Limb (tissue), 2 donors: Measurements from ENCODE around the gene SRP9.
"Not testable (repeated sequence)": the region's sequence is repeated elsewhere in the genome, so short reads cannot be mapped to it uniquely, and the experiment has no call there.

Experiments
- DNase-seq, 2 donors: peaks; one replicate each; pipeline ENCODE4 v3.0.0-alpha.2; 2016; ENCODE audit errors: extremely low spot score in 2 of 2

SRP9 gene

DNA sequence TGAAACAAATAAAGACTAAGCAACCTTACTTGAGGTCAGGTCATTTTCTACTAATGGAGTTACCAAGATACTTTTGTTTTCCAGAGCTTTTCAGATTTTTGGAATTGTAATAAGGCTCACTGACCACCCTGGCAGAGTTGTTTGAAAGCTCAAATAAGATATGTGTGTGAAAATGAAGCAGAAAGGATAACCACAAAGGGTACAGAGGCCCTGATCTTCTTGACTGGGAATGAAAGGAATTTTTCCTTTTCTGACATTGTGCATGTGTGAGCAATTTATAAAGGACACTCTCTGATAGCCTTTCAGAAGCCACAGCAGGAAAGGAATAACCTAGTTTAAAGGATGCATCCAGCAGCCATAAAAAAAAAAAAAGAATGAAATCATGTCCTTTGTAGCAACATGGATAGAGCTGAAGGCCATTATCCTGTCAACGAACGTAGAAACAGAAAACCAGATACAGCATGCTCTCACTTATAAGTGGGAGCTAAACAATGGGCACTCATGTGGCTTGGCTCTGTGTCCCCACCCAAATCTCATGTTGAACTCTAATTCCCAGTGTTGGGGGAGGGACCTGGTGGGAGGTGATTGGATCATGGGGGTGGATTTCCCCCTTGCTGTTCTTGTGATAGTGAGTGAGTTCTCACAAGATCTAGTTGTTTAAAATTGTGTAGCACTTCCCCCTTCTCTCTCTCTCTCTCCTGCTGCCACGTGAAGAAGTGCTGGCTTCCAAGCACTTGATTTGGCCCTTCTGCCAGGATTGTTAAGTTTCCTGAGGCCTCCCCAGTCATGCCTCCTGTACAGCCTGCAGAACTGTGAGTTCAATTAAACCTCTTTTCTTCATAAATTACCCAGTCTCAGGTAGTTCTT, 3.1 kb upstream of the SRP9 start:
- DNase-seq, result no peak

DNA sequence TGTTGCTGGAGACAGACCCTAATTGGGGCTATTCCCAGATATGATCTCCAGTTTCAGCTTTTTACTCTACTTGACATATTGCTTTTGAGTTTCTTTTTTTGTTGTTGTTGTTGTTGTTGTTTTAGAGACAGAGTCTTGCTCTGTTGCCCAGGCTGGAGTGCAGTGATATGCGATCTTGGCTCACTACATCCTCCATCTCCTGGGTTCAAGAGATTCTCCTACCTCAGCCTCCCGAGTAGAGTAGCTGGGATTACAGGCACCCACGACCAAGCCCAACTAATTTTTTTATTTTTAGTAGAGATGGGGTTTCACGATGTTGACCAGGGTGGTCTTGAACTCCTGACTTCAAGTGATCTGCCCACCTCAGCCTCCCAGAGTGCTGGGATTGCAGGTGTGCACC, 1.3 kb upstream of the SRP9 start:
- DNase-seq, result no peak

GRCh38 chr1:225777058-225777582, 506 bp upstream of the SRP9 start:
- no peak for DNase-seq

DNA sequence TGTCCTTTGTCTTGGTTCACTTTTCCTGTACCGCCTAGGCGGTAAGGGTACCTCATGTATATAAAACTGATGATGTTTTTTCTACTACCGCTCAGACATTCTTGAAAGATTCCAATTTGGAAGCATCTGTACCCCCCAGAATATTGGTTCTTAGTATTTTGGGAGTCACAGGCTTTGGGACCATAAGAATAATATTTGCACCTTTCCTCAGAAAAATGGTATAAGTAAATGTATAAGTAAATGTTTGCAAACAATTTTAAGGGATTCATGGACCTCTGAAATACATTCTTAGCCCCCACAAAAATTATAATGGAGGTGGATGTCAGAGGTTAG, 677 bp downstream of the SRP9 start:
- no peak for DNase-seq

GRCh38 chr1:225779165-225779564, 1.5 kb downstream of the SRP9 start:
- not testable (repeated sequence) for DNase-seq

DNA sequence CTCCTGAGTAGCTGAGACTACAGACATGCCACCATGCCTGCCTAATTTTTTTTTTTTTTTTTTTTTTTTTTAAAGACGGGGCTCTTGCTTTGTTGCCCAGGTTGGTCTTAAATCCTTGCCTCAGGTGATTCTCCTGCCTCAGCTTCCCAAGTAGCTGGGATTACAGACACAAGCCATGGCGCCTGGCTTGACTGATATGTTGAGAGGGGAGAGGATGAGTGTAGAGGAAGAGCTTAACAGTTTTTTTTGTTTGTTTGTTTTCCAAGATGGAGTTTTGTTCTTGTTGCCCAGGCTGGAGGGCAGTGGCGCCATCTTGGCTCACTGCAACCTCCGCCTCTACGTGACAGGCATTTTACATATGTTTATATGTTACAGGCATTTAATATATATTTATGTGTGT, 2.5 kb downstream of the SRP9 start:
- DNase-seq, result no peak

DNA sequence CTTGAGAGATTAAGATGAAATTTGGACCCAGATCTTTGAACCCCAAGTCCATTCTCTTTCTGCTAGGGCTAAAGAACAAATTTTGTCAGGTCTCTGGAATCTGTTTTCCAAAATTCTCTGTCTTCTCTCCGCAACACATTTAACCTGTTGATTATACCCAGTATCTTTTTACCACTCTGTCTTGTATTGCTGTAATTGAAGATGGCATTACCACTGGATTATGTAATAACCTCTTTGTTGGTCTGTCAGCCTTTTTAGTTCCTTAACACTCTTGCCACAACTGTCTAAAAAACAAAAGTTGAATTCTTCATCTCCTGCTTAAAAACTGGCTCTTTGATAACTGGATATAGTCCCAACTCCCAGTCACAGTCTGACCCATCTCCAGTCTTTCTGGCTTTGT, 3.0 kb downstream of the SRP9 start:
- DNase-seq, result no peak

GRCh38 chr1:225789142-225789541, 11.5 kb downstream of the SRP9 start:
- DNase-seq, result not testable (repeated sequence)

DNA sequence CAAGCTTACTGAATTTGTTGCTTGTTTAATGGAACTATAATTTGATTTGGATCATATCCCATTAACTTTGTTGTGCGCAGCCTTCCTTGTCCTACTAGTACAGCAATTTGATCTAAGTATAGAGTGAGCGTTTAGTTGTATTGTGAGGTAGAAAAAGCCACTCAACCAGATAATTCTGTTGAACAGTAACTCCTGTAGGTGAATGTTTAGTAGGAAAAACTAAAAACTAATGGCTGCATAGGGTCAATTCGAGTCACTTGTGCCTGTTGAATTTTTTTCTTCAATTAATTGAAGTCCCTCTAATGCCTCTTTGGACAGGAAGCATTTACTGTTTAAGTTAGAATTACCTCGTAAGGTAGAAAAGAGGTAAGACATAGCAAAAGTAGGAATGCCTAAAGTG, 17.3 kb downstream of the SRP9 start:
- no peak for DNase-seq

DNA sequence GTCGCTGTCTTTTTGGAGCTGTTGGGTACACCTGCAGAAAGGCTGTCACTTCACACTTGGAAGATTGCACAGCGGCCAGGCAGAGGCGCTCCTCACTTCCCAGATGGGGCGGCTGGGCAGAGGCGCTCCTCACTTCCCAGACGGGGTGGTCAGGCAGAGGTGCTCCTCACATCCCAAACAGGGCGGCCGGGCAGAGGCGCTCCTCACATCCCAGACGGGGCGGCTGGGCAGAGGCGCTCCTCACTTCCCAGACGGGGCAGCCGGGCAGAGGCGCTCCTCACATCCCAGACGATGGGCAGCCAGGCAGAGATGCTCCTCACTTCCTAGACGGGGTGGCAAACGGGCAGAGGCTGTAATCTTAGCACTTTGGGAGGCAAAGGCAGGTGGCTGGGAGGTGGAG, 18.5 kb downstream of the SRP9 start:
- DNase-seq, result not testable (repeated sequence)

DNA sequence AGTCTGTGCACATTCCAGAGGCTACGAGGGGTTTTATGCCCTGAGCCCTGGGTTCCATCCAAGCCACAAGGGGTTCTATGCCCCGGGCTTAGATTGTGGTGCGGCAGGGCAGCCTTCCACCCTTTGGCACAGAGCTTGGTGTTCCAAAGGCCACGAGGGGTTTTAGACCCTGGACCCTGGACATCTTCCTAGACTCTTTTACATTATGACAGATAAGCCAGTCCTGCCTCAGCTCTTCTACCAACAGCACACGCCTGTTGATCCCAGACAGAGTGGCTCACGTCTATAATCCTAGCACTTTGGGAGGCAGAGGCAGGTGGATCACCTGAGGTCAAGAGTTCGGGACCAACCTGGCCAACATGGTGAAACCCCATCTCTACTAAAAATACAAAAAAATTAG, 23.5 kb downstream of the SRP9 start:
- DNase-seq, result not testable (repeated sequence)

DNA sequence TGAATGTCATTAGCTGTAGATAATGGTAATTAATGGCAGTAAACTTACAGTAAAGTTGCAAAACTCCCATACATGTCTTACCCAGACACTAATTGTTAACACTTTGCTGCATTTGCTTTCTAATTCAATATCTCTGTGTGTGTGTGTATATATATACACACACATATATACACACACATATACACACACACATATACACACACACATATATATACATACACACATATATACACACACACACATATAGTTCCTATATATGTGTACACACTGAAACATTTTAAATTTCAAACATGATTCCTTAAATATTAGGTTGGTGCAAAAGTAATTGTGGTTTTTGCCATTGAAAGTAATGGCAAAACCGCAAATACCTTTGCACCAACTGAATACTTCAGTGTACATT, 28.6 kb downstream of the SRP9 start:
- DNase-seq, result no peak

DNA sequence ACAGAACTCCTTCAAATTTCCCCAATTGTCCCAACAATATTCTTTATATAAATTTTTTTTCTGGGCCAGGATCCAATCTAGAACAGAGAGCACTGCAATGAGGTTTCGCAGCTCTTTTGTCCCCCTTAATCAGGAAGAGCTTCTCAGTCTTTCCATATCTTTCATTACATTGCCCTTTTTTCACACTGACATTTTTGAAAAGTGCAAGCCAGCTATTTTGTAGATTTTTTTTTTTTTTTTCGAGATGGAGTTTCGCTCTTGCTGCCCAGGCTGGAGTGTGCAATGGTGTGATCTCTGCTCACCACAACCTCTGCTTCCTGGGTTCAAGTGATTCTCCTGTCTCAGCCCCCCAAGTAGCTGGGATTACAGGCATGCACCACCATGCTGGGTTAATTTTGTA, 29.1 kb downstream of the SRP9 start:
- DNase-seq, result not testable (repeated sequence)

DNA sequence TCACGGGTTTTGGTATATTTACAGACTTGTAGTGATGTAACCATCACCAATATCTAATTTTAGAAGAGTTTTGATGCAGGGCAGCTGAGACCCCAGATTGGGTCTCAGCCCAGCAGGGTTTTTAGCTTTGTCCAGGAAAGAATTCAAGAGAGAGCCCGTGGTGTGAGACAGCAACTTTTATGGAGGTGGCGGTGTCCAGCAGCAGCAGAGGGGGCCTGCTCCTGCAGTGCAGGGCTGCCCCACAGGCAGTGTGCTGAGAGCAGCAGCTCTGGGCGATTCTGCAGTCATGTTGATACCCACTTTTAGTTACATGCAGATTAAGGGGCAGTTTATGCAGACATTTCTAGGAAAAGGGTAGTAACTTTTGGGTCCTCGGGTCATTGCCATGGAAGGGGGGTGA, 30.5 kb downstream of the SRP9 start:
- DNase-seq, result no peak

- peak; percentile 84 to 90 for DNase-seq
Observed at GRCh38 chr1:225809842-225810578, 32.4 kb downstream of the SRP9 start, which contains the start of gene EPHX1. TSS of gene EPHX1 (plus strand) at chr1:225810124. CDS start at chr1:225828730, 18,606 bp downstream.

- DNase-seq, result peak in 1 of 2 donors; percentile 60
Observed at GRCh38 chr1:225810579-225811538, 33.2 kb downstream of the SRP9 start.

DNA sequence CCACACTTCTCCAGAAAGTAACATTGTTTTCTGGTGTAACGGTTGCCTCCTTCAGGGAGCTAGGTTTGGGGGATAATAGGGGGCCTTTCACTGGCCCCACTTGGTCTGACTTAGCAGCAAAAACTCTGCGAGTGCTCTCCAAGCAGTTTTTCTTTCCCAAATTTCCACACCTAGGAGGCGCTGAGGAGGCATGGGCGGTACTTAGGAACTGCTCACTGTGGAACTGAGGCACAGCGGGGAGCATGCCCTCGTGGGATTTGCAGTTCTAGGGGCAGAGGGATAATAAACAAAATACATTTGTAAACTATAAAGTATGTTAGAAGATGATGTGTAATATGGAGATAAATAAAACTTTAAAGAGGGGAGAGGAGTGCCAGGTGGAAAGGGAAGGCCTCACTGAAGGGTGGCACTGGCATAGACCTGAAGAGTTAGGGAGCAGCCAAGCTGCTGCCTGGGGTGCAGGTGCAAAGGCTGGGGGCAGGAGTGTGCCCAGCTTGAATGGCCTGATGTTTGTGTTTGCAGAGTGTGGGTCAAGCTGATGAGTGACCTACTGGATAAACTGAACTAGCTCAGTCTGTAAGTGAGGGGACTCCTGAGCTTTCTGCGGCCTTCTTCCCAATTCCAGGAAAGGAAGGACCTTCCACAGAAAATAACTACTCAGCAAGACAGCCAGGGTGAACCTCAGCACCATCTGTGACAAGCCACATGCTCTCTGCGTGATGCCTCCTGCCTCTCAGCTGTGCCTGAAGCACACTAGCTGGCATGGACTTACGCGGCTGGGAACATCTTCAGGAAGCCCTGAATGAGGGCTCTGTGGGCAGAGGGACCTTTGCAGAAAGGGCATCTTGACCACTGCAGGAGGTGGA, 34.2 kb downstream of the SRP9 start:
- DNase-seq, result no peak

DNA sequence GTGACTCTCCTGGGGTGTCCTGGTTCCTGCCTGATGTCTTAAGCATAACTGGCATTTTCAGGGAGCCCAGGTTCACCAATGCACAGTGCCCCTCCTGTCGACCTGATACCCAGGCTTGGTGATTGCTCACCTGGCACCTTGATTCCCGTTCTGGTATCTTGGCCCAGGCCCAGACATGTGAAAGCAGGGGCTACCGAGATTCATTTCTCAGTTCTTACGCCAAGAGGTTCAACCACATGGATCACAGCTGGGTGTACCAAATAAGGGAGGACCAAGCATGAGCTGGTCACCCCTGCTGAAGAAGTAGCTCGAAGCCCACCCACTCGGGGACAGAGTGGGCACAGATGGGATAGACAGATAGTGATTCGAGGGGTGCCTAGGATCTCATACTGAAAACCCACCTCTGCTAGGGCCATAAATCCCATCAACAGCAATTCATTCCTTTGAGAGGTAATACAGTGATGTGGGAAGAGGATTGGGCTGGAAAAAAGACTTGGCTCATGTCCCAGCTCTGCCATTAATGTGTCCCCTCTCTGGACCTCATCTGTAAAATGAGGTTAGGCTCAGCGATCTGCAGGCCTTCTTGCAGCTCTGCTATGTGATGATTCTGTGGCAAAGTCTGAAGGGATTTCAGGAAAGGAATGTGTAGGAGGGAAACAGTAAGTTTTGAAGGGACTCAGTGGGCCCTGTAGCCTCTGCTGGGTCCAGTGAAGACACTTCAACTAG, 35.0 kb downstream of the SRP9 start:
- DNase-seq, result no peak

GRCh38 chr1:225813214-225813964, 35.8 kb downstream of the SRP9 start:
- DNase-seq, result no peak
